OCI-LY7 (cell line): ENCODE data around the gene WNT7A.

Source experiments
- EZH2phosphoT487 ChIP-seq: fragments of 200-600 bp; sonication (generic); IDR thresholded peaks from 2 replicates; pipeline ENCODE4 v1.6.1; 2018; ENCODE audit warnings: low read depth, borderline replicate concordance, mild to moderate bottlenecking, mixed run types, antibody characterized with exemption, low read length, moderate library complexity, mixed read lengths
- TF ChIP-seq, protein P1 (sequence below): fragments of 200-600 bp; sonication (generic); conservative IDR thresholded peaks from 2 replicates; pipeline ENCODE4 v1.5.1; 2014; ENCODE audit warnings: mild to moderate bottlenecking, antibody characterized with exemption, low read length, moderate library complexity, mixed read lengths

DNA sequence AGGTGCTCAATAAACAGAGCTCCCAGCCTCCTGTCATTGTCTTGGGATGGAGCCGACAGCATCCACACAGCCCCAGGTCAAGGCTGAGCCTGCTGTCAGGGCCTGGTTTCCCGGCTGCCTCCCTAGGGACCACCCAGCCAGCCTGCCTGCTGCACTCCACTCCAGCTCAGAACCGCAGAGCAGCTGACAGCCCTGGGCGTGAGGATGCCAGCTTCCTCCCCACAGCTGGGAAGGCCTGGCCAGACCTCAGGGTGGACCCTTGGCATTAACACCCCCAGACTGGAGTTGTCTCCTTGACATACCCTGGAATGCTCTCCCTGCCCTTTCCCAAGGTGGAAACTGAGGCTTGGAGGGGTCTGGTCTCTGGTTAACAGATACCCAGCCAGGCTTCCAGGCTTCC is 112.0 kb downstream of the WNT7A start:
- TF ChIP-seq, protein P1, sequence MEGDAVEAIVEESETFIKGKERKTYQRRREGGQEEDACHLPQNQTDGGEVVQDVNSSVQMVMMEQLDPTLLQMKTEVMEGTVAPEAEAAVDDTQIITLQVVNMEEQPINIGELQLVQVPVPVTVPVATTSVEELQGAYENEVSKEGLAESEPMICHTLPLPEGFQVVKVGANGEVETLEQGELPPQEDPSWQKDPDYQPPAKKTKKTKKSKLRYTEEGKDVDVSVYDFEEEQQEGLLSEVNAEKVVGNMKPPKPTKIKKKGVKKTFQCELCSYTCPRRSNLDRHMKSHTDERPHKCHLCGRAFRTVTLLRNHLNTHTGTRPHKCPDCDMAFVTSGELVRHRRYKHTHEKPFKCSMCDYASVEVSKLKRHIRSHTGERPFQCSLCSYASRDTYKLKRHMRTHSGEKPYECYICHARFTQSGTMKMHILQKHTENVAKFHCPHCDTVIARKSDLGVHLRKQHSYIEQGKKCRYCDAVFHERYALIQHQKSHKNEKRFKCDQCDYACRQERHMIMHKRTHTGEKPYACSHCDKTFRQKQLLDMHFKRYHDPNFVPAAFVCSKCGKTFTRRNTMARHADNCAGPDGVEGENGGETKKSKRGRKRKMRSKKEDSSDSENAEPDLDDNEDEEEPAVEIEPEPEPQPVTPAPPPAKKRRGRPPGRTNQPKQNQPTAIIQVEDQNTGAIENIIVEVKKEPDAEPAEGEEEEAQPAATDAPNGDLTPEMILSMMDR, result no peak
- no peak for TF ChIP-seq EZH2phosphoT487
